22Rv1 (cell line): ENCODE data around the gene TMEM255B.

Source experiments
- H3K27ac ChIP-seq: fragments of 450-650 bp; 2 replicates; pipeline ENCODE4 v1.5.1; 2017
- ZFX ChIP-seq: fragments of 450-650 bp; IDR thresholded peaks from 2 replicates; pipeline ENCODE4 v1.6.1; 2017; ENCODE audit warnings: antibody characterized with exemption, borderline replicate concordance
- TF ChIP-seq, protein P1 (sequence below): fragments of 450-650 bp; IDR thresholded peaks from 2 replicates; pipeline ENCODE4 v1.5.1; 2017; ENCODE audit warnings: mild to moderate bottlenecking

The TMEM255B gene

DNA sequence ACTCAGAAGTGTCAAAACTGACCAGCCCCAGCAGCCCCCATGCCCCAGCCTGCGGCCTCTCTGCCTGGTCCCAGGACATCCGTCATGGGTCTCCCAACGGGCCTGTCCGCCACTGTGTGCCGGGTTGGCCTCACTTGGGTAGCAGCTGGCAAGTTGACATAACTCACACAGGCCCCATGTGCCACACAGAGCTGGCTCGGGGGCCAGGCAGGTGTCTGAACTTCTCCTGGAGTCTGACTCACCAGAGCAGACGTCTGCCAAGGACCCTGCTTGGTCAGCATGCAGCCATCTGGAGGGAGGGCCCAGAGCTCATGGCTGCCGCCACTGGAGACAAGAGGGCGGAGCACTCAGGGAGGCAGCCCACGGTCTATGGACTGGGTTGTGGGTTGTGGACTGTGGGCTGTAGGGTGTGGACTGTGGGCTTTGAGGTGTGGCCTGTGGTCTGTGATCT lies 32.0 kb upstream of the TMEM255B start:
- peak overlapping the region; percentile 64 for H3K27ac ChIP-seq
- TF ChIP-seq, protein P1, sequence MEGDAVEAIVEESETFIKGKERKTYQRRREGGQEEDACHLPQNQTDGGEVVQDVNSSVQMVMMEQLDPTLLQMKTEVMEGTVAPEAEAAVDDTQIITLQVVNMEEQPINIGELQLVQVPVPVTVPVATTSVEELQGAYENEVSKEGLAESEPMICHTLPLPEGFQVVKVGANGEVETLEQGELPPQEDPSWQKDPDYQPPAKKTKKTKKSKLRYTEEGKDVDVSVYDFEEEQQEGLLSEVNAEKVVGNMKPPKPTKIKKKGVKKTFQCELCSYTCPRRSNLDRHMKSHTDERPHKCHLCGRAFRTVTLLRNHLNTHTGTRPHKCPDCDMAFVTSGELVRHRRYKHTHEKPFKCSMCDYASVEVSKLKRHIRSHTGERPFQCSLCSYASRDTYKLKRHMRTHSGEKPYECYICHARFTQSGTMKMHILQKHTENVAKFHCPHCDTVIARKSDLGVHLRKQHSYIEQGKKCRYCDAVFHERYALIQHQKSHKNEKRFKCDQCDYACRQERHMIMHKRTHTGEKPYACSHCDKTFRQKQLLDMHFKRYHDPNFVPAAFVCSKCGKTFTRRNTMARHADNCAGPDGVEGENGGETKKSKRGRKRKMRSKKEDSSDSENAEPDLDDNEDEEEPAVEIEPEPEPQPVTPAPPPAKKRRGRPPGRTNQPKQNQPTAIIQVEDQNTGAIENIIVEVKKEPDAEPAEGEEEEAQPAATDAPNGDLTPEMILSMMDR: no peak
- no peak for TF ChIP-seq ZFX

GRCh38 chr13:113728571-113729054 lies 30.4 kb upstream of the TMEM255B start:
- TF ChIP-seq, protein P1: no peak
- TF ChIP-seq ZFX: no peak
- no peak overlapping the region for H3K27ac ChIP-seq

GRCh38 chr13:113729187-113730019 lies 29.6 kb upstream of the TMEM255B start:
- no peak overlapping the region for H3K27ac ChIP-seq
- TF ChIP-seq, protein P1: no peak
- TF ChIP-seq ZFX: no peak

- no peak for TF ChIP-seq ZFX
- TF ChIP-seq, protein P1: no peak
- no peak overlapping the region for H3K27ac ChIP-seq
Observed at GRCh38 chr13:113730258-113730691, 28.8 kb upstream of the TMEM255B start.

GRCh38 chr13:113730831-113731191 lies 28.2 kb upstream of the TMEM255B start:
- no peak overlapping the region for H3K27ac ChIP-seq
- TF ChIP-seq, protein P1: no peak
- TF ChIP-seq ZFX: no peak

GRCh38 chr13:113731192-113732175 lies 27.5 kb upstream of the TMEM255B start:
- TF ChIP-seq ZFX: no peak
- TF ChIP-seq, protein P1: peak; percentile 39

More at GRCh38 chr13:113731192-113732175, 27.5 kb upstream of the TMEM255B start:
- no peak overlapping the region for H3K27ac ChIP-seq
